Spleen (tissue), 11 donors: Measurements from ENCODE around the gene LRMDA. TPM values are rescaled to one million over a fixed set of nuclear protein-coding genes. Genes with fewer than 3 reads are reported as not detected.

Experiments used
- DNase-seq: peaks from one replicate; pipeline ENCODE4 v3.0.0-alpha.2; 2020
- H3K27ac ChIP-seq, 8 donors: fragments of 200-600 bp; sonication (generic) in 7 of 8; 1 replicate in 4 of 8; 2 replicates in 4 of 8; pipeline versions ENCODE4 v1.5.0 to v1.8.0; 2016 to 2021; ENCODE audit warnings: inconsistent platforms in 4 of 8, mild to moderate bottlenecking in 4 of 8, moderate library complexity in 1 of 8
- H3K27me3 ChIP-seq, 7 donors: fragments of 200-600 bp; sonication (generic) in 6 of 7; replicated peaks in 1 of 7; 1 replicate in 4 of 7; 2 replicates in 3 of 7; pipeline versions ENCODE4 v1.5.0 to v1.8.0; 2016 to 2021; ENCODE audit warnings: inconsistent platforms in 3 of 7, mild to moderate bottlenecking in 1 of 7
- H3K36me3 ChIP-seq, 6 donors: fragments of 200-600 bp; sonication (generic) in 5 of 6; 1 replicate in 4 of 6; 2 replicates in 2 of 6; pipeline versions ENCODE4 v1.5.0 to v1.8.0; 2016 to 2021; ENCODE audit warnings: inconsistent platforms in 2 of 6
- H3K4me1 ChIP-seq, 6 donors: fragments of 200-600 bp; sonication (generic) in 5 of 6; 1 replicate in 3 of 6; 2 replicates in 3 of 6; pipeline versions ENCODE4 v1.5.0 to v1.8.0; 2016 to 2021; ENCODE audit warnings: inconsistent platforms in 3 of 6
- H3K4me3 ChIP-seq, 8 donors: fragments of 200-600 bp; sonication (generic) in 7 of 8; 1 replicate in 4 of 8; 2 replicates in 4 of 8; pipeline versions ENCODE4 v1.5.0 to v1.8.0; 2016 to 2021; ENCODE audit warnings: inconsistent platforms in 4 of 8, mild to moderate bottlenecking in 4 of 8, moderate library complexity in 2 of 8
- H3K9me3 ChIP-seq, 8 donors: fragments of 200-600 bp; sonication (generic) in 7 of 8; 1 replicate in 4 of 8; 2 replicates in 4 of 8; pipeline versions ENCODE4 v1.5.0 to v1.8.0; 2016 to 2021; ENCODE audit warnings: inconsistent platforms in 4 of 8
- POLR2A ChIP-seq, 3 donors: fragments of 450-650 bp; IDR thresholded peaks; one replicate each; pipeline ENCODE4 v1.5.1; 2017; ENCODE audit warnings: antibody characterized with exemption in 3 of 3, mild to moderate bottlenecking in 1 of 3
- POLR2AphosphoS5 ChIP-seq, 3 donors: sonication (generic); formaldehyde crosslinking; IDR thresholded peaks; one replicate each; pipeline ENCODE4 v1.5.1; 2017; ENCODE audit warnings: antibody characterized with exemption in 3 of 3
- WGBS, 5 donors: extraction: QIAGEN DNeasy Blood & Tissue Kit in 3 of 5; methylation state at CpG; one replicate each; pipeline versions ENCODE4 v1.1.5 to v1.1.7; 2013 to 2018; 5-methylcytosine and 5-hydroxymethylcytosine counted together
- intact Hi-C: fragments of 100-400 bp; cut with DNase I; formaldehyde crosslinking; loops from one replicate; pipeline ENCODE4 v1.15.0; 2023; ENCODE audit warnings: low total_unique reads
- polyA plus RNA-seq, 3 donors: library from polyadenylated mRNA; stranded (reverse); fragments of 200-250 nt; gene quantifications; one replicate each; pipeline ENCODE4 v1.2.1, GENCODE V29; 2013
- total RNA-seq, 7 donors: library from RNA; depleted of rRNA in 3 of 7; stranded (reverse); fragments of >200 nt in 3 of 7; fragmentation: NEBNext Ultra II Directional in 4 of 7; extraction: Animal tissue kit (Norgen Biotek cat#: 25700) in 4 of 7; gene quantifications; one replicate each; pipeline versions ENCODE4 v1.1.0 to v1.2.1, GENCODE V29; 2016 to 2021
- TF ChIP-seq, protein P1 (sequence below), 11 experiments: fragments of 200-600 bp in 7 of 11; fragments of 450-650 bp in 4 of 11; sonication (generic) in 4 of 11; IDR thresholded peaks in 8 of 11; conservative IDR thresholded peaks in 3 of 11; 1 replicate in 7 of 11; 2 replicates in 4 of 11; pipeline versions ENCODE4 v1.4.0 to v1.8.0; 2016 to 2021; ENCODE audit warnings: antibody characterized with exemption in 11 of 11, inconsistent platforms in 4 of 11, mild to moderate bottlenecking in 1 of 11
- donor health status: healthy with polysubstance abuse.
- donor health status: DM: no; HTN: no; CAD: no; lungs with moderate emphysema.
- donor health status: DM: no; HTN: no; CAD: no.
- donor health status: Bipolar disorder and iron deficiency.
- donor health status: healthy.
- donor health status: DM: no; HTN: no; CAD: no.
- donor health status: DM: yes; HTN: yes; CAD: no.

Gene LRMDA
- total and polyA plus RNA-seq, 10 donors: 7.3 to 46.6 (median 28.2) TPM

- no peak for DNase-seq
- 1% methylated on average over 24 to 42 of the region's 42 CpGs for whole genome bisulfite sequencing, 5 donors
- H3K27ac ChIP-seq: peak overlapping the region; percentile 82 to 95 (median 90)
- intact Hi-C loops: loop anchor here (5.0 to 10.0 kb wide), 3 partner anchors 635 to 1582 kb away; no protein-coding TSS in a partner anchor
- peaks cover 0 to 100% (median 74%) of the 10 kb centered on the region in 7 donors for H3K27me3 ChIP-seq
- peaks cover 6 to 90% (median 71%) of the 10 kb centered on the region in 6 donors for H3K4me1 ChIP-seq
- no peaks in the 10 kb centered on the region for H3K9me3 ChIP-seq
- H3K4me3 ChIP-seq: peak overlapping the region; percentile 42 to 90 (median 77)
- peaks cover 0 to 13% (median 0%) of the 10 kb centered on the region in 6 donors for H3K36me3 ChIP-seq
- TF ChIP-seq, protein P1, sequence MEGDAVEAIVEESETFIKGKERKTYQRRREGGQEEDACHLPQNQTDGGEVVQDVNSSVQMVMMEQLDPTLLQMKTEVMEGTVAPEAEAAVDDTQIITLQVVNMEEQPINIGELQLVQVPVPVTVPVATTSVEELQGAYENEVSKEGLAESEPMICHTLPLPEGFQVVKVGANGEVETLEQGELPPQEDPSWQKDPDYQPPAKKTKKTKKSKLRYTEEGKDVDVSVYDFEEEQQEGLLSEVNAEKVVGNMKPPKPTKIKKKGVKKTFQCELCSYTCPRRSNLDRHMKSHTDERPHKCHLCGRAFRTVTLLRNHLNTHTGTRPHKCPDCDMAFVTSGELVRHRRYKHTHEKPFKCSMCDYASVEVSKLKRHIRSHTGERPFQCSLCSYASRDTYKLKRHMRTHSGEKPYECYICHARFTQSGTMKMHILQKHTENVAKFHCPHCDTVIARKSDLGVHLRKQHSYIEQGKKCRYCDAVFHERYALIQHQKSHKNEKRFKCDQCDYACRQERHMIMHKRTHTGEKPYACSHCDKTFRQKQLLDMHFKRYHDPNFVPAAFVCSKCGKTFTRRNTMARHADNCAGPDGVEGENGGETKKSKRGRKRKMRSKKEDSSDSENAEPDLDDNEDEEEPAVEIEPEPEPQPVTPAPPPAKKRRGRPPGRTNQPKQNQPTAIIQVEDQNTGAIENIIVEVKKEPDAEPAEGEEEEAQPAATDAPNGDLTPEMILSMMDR (IDR thresholded peaks at IDR 0.05 in 8 of 11, conservative IDR thresholded peaks at IDR 0.05 in 3 of 11): no peak
- TF ChIP-seq POLR2A (IDR thresholded peaks at IDR 0.05) (no peak), POLR2AphosphoS5 (IDR thresholded peaks at IDR 0.05) (no peak)
Measured at GRCh38 chr10:75402486-75403143, 28.8 kb upstream of the LRMDA start.

- H3K9me3 ChIP-seq: no peaks in the 10 kb centered on the region
- intact Hi-C loops: loop anchor here (5.0 to 10.0 kb wide), 3 partner anchors 634 to 1581 kb away; no protein-coding TSS in a partner anchor
- peaks cover 8 to 90% (median 77%) of the 10 kb centered on the region in 6 donors for H3K4me1 ChIP-seq
- H3K36me3 ChIP-seq: peaks cover 0 to 11% (median 0%) of the 10 kb centered on the region in 6 donors
- H3K4me3 ChIP-seq: peak overlapping the region; percentile 42 to 90 (median 77)
- peaks cover 0 to 100% (median 80%) of the 10 kb centered on the region in 7 donors for H3K27me3 ChIP-seq
- H3K27ac ChIP-seq: peak overlapping the region; percentile 82 to 95 (median 90)
- WGBS, 5 donors: 1 to 2% (median 1%) methylated on average over 52 to 56 of the region's 56 CpGs
- peak in 1 of 3 donors; percentile 45 for TF ChIP-seq POLR2AphosphoS5 (IDR thresholded peaks at IDR 0.05)
- TF ChIP-seq, protein P1 (IDR thresholded peaks at IDR 0.05 in 8 of 11, conservative IDR thresholded peaks at IDR 0.05 in 3 of 11): no peak
- DNase-seq: no peak
Measured at GRCh38 chr10:75403144-75403938, 28.1 kb upstream of the LRMDA start.

- 3 to 13% (median 6%) methylated on average over 20 to 58 of the region's 58 CpGs for WGBS, 5 donors
- TF ChIP-seq, protein P1 (IDR thresholded peaks at IDR 0.05 in 8 of 11, conservative IDR thresholded peaks at IDR 0.05 in 3 of 11): no peak
- TF ChIP-seq POLR2AphosphoS5 (IDR thresholded peaks at IDR 0.05) (no peak), POLR2A (IDR thresholded peaks at IDR 0.05) (no peak)
- intact Hi-C loops: loop anchor here (5.0 to 10.0 kb wide), 3 partner anchors 633 to 1581 kb away; no protein-coding TSS in a partner anchor
- Histone ChIP-seq H3K4me1 (peaks cover 12 to 90% (median 84%) of the 10 kb centered on the region in 6 donors), H3K27ac (peak overlapping the region in 4 of 8 donors; percentile 90 to 95 (median 92)), H3K36me3 (peaks cover 0 to 3% (median 0%) of the 10 kb centered on the region in 6 donors), H3K27me3 (peaks cover 0 to 100% (median 83%) of the 10 kb centered on the region in 7 donors), H3K4me3 (peak overlapping the region in 7 of 8 donors; percentile 6 to 90 (median 71)), H3K9me3 (no peaks in the 10 kb centered on the region)
- no peak for DNase-seq
Measured at GRCh38 chr10:75403939-75404814, 27.2 kb upstream of the LRMDA start.
